Kidney capillary endothelial cell (primary cell): ENCODE measurements around the gene TRAPPC5.

ENCODE experiments used
- DNase-seq: peaks from one replicate; pipeline ENCODE4 v3.0.0-alpha.2; 2018; ENCODE audit warnings: low spot score

TRAPPC5 gene

GRCh38 chr19:7645656-7646425 is 34.8 kb upstream of the TRAPPC5 start:
- DNase-seq, result no peak

- no peak for DNase-seq
Observed at GRCh38 chr19:7646426-7646700, 34.3 kb upstream of the TRAPPC5 start.

- DNase-seq, result no peak
Observed at GRCh38 chr19:7647156-7647555, 33.5 kb upstream of the TRAPPC5 start.

GRCh38 chr19:7648265-7649014 is 32.2 kb upstream of the TRAPPC5 start:
- DNase-seq, result no peak

- no peak for DNase-seq
Observed at GRCh38 chr19:7650148-7650547, 30.5 kb upstream of the TRAPPC5 start.

GRCh38 chr19:7652061-7652641 is 28.5 kb upstream of the TRAPPC5 start:
- DNase-seq, result peak; percentile 55

- no peak for DNase-seq
Observed at GRCh38 chr19:7654401-7654800, 26.2 kb upstream of the TRAPPC5 start.

GRCh38 chr19:7655581-7655980 is 25.1 kb upstream of the TRAPPC5 start:
- peak; percentile 55 for DNase-seq

GRCh38 chr19:7657131-7657751 is 23.4 kb upstream of the TRAPPC5 start:
- DNase-seq, result no peak

- DNase-seq, result no peak
Observed at GRCh38 chr19:7658219-7658686, 22.4 kb upstream of the TRAPPC5 start.

- no peak for DNase-seq
Observed at GRCh38 chr19:7661744-7662538, 18.7 kb upstream of the TRAPPC5 start.

- DNase-seq, result no peak
Observed at GRCh38 chr19:7662657-7663056, 18.0 kb upstream of the TRAPPC5 start.

GRCh38 chr19:7663706-7664105 is 16.9 kb upstream of the TRAPPC5 start:
- no peak for DNase-seq

GRCh38 chr19:7665076-7665475 is 15.6 kb upstream of the TRAPPC5 start:
- DNase-seq, result no peak

GRCh38 chr19:7668842-7669241 is 11.8 kb upstream of the TRAPPC5 start, which contains the start of gene RETN:
Gene RETN (plus strand): TSS chr19:7669049. CDS start chr19:7669327, 278 bp downstream.
- DNase-seq, result no peak

- no peak for DNase-seq
Observed at GRCh38 chr19:7669641-7670040, 11.0 kb upstream of the TRAPPC5 start.

GRCh38 chr19:7670150-7670783 is 10.4 kb upstream of the TRAPPC5 start:
- no peak for DNase-seq

- no peak for DNase-seq
Observed at GRCh38 chr19:7670790-7671189, 9.8 kb upstream of the TRAPPC5 start.

- no peak for DNase-seq
Observed at GRCh38 chr19:7672522-7672921, 8.1 kb upstream of the TRAPPC5 start.

- peak; percentile 44 for DNase-seq
Observed at GRCh38 chr19:7674010-7675005, 6.3 kb upstream of the TRAPPC5 start.
